M059J (cell line): Measurements from ENCODE around the gene LAPTM5. TPM values are rescaled to one million over a fixed set of nuclear protein-coding genes. Genes with fewer than 3 reads are reported as not detected.
"Not testable (repeated sequence)": the region's sequence is repeated elsewhere in the genome, so short reads cannot be mapped to it uniquely, and the experiment has no call there.

ENCODE experiments used
- DNase-seq: peaks from one replicate; pipeline ENCODE4 v3.0.0-alpha.2; 2012; ENCODE audit warnings: low read depth
- total RNA-seq: library from RNA; depleted of rRNA; stranded (reverse); fragments of >200 nt; shearing (Covaris generic); gene quantifications from 2 replicates; pipeline ENCODE4 v1.2.3, GENCODE V29; 2014; rRNA removed

Gene LAPTM5
- 3.4 and 4.1 TPM in 2 replicates for total RNA-seq

- no peak for DNase-seq
These were observed at the start of gene LAPTM5 for GRCh38 chr1:30757352-30758120. Gene LAPTM5, minus strand, starts transcription at chr1:30757774. Its CDS starts 29 bp downstream, at chr1:30757745.

- DNase-seq = no peak
These were observed 49.1 kb upstream of the LAPTM5 start for GRCh38 chr1:30806381-30807317.

DNA sequence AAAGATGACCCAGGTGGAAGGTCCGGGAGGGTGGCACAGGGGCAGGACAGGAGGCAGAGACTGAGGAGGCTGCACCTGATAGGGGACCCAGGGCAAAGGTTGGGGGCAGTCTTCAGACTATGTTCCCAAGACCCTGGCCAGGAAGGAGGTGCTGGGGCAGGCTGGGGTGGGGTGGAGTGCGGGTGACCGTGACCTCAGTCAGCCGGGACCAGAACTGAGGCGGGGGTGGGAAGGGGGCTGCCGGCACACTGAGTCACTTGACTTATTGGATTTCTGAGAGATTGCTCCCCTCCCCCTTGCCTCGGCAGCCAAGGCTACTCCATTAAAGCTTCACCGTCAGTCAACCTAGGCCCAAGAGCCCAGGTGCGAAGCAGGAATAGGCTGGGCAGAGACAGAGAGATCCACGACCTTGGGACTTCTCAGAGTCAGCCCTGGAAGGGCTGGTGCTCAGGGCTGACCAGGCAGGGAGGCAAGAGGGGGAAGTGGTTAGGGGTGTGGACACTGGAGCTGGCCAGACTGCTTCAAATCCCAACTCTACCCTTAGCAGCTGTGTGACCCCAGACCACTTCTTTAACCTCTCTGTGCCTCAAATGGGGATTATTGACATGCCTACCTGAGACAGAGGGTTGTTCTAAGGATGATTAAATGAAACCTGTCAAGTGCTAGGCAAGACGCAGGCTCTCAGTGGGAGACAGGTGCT is 47.9 kb upstream of the LAPTM5 start:
- DNase-seq = no peak

- DNase-seq = no peak
These were observed 47.2 kb upstream of the LAPTM5 start for GRCh38 chr1:30804822-30805221.

- no peak for DNase-seq
These were observed 46.8 kb upstream of the LAPTM5 start for GRCh38 chr1:30804352-30804751.

GRCh38 chr1:30803562-30803961 is 46.0 kb upstream of the LAPTM5 start:
- no peak for DNase-seq

GRCh38 chr1:30801771-30802198 is 44.2 kb upstream of the LAPTM5 start:
- peak; percentile 65 for DNase-seq

DNA sequence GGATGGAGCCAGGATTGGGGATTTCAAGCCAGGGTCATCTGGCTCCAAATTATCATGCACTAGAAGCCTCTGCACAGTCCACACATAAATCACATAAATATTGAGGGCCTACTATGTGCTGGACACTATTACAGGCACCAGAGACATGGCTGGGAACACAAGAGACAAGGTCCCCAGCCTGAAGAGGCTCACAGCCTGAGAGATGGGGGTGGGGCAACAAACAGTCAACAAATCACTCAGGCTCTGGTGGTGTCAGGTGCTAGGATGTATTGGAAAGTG is 41.6 kb upstream of the LAPTM5 start:
- no peak for DNase-seq

- no peak for DNase-seq
These were observed 41.0 kb upstream of the LAPTM5 start for GRCh38 chr1:30798389-30799232.

GRCh38 chr1:30795026-30795425 is 37.5 kb upstream of the LAPTM5 start:
- no peak for DNase-seq

DNA sequence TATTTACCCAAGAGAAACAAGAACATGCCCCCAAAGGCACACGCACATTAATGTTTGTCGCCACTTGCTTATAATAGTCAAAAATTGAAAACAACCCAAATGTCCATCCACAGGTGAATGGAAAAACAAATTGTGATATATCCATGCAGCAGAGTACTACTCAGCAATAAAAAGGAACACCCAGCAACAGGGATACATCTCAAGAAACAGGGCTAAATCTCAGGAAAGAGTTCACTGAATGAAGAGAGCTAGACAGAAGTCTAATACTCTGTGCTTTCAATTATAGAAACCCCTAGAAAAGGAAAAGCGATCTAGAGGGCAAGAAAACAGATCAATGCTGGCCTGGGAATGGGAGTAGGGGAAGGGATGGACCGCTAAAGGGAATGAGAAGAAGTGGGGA is 36.7 kb upstream of the LAPTM5 start:
- no peak for DNase-seq

DNA sequence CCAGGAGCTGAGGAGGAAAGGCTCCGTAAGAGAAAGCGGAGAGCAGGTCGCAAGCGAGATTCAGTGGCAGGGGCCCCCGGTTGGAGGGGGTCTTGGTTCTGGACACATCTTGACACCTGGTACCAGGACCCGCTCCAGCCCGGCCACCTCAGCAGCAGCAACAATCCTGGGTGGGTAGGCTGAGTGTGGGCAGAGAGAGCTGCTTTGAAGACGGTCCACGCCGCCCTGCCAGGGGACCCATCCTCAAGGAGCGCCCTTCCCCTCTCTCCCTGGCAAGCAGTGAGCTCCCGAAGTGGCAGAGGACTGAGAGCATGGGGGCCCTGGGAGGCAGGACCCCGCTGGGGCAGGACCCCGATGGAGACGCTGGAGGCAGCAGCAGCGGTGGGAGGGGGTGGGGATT is 35.6 kb upstream of the LAPTM5 start:
- DNase-seq = no peak

GRCh38 chr1:30791868-30792267 is 34.3 kb upstream of the LAPTM5 start:
- no peak for DNase-seq

GRCh38 chr1:30790850-30791778 is 33.5 kb upstream of the LAPTM5 start:
- no peak for DNase-seq

GRCh38 chr1:30790256-30790525 is 32.6 kb upstream of the LAPTM5 start:
- DNase-seq = not testable (repeated sequence)

GRCh38 chr1:30789388-30790255 is 32.0 kb upstream of the LAPTM5 start:
- no peak for DNase-seq

DNA sequence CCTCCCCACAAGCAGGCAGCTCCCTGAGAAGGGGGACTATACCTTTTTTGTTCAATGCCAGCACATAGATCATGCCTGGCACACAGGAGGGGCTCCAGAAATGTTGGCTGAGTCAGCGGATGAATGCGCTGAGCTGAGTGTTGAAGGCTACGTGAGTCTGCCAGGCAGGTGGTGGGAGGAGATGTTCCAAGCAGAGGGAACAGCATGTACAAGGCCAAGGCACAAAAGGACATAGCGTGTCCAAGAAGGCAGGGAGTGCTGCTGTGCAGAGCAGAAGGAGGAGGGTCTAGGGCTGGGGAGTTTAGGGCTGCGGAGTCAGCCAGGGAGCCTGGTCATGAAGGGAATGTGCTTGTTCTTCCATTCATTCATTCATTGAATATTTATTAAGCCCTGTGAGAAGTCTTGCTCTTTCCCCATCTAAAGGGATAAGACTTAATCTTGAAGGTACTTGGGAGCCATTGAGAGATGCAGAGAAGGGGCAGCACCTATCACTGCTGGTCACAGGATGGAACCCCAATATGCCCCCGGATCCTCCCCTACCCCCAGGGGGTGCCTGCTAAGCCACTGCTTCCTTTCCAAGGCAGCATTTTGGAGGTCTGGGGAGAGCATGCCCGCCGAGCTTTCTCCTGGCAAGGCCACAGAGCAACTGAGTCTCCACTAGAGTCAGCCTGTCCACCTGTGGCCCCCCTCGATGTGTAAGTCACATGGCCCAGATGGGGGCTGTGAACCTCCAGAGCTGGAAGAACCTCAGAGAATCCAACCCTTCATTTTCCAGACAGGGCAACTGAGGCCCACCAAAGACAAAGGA is 31.2 kb upstream of the LAPTM5 start:
- DNase-seq = no peak

- no peak for DNase-seq
These were observed 30.4 kb upstream of the LAPTM5 start for GRCh38 chr1:30787856-30788495.
